CD4-positive, alpha-beta T cell (primary cell): ENCODE measurements around the gene MAN1C1. TPM values are rescaled to one million over a fixed set of nuclear protein-coding genes. Genes with fewer than 3 reads are reported as not detected.
A peak's percentile ranks its signal among the peaks of the same experiment; 100 is the strongest.

Experiments
- ATAC-seq: fragments of 200-7000 bp; cut with Tn5 transposase; one replicate; pipeline ENCODE4 v1.10.0; 2022; ENCODE audit warnings: mild to moderate bottlenecking; ENCODE audit not compliant: poor library complexity
- CTCF ChIA-PET: fragments of 350-600 bp; sonication (Branson Sonifier 250); formaldehyde crosslinking; loops from one replicate; lab custom pipeline; 2021; ENCODE audit warnings: antibody characterized with exemption, inconsistent platforms; lab: Charles Lee
- POLR2A ChIA-PET: fragments of 350-600 bp; sonication (Branson Sonifier 250); formaldehyde crosslinking; loops from one replicate; lab custom pipeline; 2021; ENCODE audit warnings: antibody characterized with exemption, inconsistent platforms; lab: Charles Lee
- DNase-seq, 14 experiments: peaks; one replicate each; pipeline ENCODE4 v3.0.0-alpha.2; 2013 to 2020; ENCODE audit warnings: mixed read lengths in 2 of 14
- H3K27ac ChIP-seq, 2 donors: one replicate each; pipeline versions ENCODE4 v1.5.1 to v1.7.0; 2013; ENCODE audit warnings: low read length in 2 of 2, low read depth in 1 of 2, mild to moderate bottlenecking in 1 of 2
- H3K27me3 ChIP-seq, 2 experiments: 1 replicate in 1 of 2; 2 replicates in 1 of 2; pipeline versions ENCODE4 v1.6.1 to v1.7.0; 2013; ENCODE audit warnings: low read length in 2 of 2, control low read depth in 1 of 2, mild to moderate bottlenecking in 1 of 2, moderate library complexity in 1 of 2; ENCODE audit not compliant: insufficient read depth in 2 of 2, control insufficient read depth in 1 of 2
- H3K36me3 ChIP-seq: one replicate; pipeline ENCODE4 v1.6.1; 2013; ENCODE audit warnings: low read length, control low read depth; ENCODE audit not compliant: insufficient read depth
- H3K4me1 ChIP-seq: one replicate; pipeline ENCODE4 v1.6.1; 2013; ENCODE audit warnings: low read length, control low read depth; ENCODE audit not compliant: insufficient read depth
- H3K4me3 ChIP-seq: one replicate; pipeline ENCODE4 v1.5.1; 2013; ENCODE audit warnings: mild to moderate bottlenecking, low read length, moderate library complexity
- H3K9me3 ChIP-seq, 2 experiments: 1 replicate in 1 of 2; 2 replicates in 1 of 2; pipeline versions ENCODE4 v1.6.1 to v1.7.0; 2013; ENCODE audit warnings: low read length in 2 of 2, mild to moderate bottlenecking in 2 of 2, control low read depth in 1 of 2, moderate library complexity in 1 of 2; ENCODE audit not compliant: control insufficient read depth in 1 of 2, insufficient read depth in 1 of 2
- H3K27ac Mint-ChIP-seq: one replicate; pipeline ENCODE4 v1.8.0; 2020; ENCODE audit warnings: mixed read lengths
- H3K27me3 Mint-ChIP-seq: one replicate; pipeline ENCODE4 v1.8.0; 2021; ENCODE audit warnings: mixed read lengths
- H3K36me3 Mint-ChIP-seq: one replicate; pipeline ENCODE4 v1.8.0; 2021; ENCODE audit warnings: low read depth, mixed read lengths
- H3K4me1 Mint-ChIP-seq: one replicate; pipeline ENCODE4 v1.8.0; 2021; ENCODE audit warnings: low read depth, mixed read lengths
- H3K4me3 Mint-ChIP-seq: one replicate; pipeline ENCODE4 v1.8.0; 2020; ENCODE audit warnings: mild to moderate bottlenecking, mixed read lengths
- H3K9me3 Mint-ChIP-seq: one replicate; pipeline ENCODE4 v1.8.0; 2020; ENCODE audit warnings: mixed read lengths
- intact Hi-C, 2 experiments: fragments of 100-400 bp; cut with DNase I in 1 of 2; cut with micrococcal nuclease in 1 of 2; formaldehyde crosslinking; loops; one replicate each; pipeline versions ENCODE4 v1.15.1 to v1.9.0; 2023 to 2025; cut with DNase I, micrococcal nuclease
- total RNA-seq, 174 experiments: library from RNA in 2 of 174; stranded (reverse) in 2 of 174; gene quantifications; one replicate each; pipeline ENCODE4 v1.2.3 and lab custom pipeline; 2021 to 2026
- TF ChIP-seq, protein P1 (sequence below): fragments of 200-600 bp; IDR thresholded peaks from one replicate; pipeline ENCODE4 v1.8.0; 2022; ENCODE audit warnings: antibody characterized with exemption, mild to moderate bottlenecking

MAN1C1 gene
- total RNA-seq, 2 experiments from 2014 or later, result 44.4 to 46.9 TPM

DNA sequence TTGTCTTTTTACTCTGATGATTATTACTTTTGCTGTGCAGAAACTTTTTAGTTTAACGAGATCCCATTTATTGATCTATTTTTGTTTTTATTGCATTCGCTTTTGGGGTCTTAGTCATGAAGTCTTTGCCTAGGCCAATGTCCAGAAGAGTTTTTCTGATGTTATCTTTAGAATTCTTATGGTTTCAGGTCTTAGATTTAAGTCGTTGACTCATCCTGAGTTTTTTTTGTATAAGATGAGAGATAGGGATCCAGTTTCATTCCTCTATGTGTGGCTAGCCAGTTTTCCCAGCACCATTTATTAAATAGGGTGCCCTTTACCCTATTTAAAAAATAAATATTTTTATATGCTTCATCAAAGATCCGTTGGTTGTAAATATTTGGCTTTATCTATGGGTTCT is 13.2 kb downstream of the MAN1C1 start:
- Mint-ChIP-seq H3K4me3 (peak overlapping the region; percentile 52), H3K27me3 (no peaks in the 10 kb centered on the region), H3K9me3 (peaks cover 2% of the 10 kb centered on the region), H3K36me3 (peaks cover 58% of the 10 kb centered on the region), H3K4me1 (peaks cover 92% of the 10 kb centered on the region), H3K27ac (peak overlapping the region; percentile 88)
- TF ChIP-seq, protein P1, sequence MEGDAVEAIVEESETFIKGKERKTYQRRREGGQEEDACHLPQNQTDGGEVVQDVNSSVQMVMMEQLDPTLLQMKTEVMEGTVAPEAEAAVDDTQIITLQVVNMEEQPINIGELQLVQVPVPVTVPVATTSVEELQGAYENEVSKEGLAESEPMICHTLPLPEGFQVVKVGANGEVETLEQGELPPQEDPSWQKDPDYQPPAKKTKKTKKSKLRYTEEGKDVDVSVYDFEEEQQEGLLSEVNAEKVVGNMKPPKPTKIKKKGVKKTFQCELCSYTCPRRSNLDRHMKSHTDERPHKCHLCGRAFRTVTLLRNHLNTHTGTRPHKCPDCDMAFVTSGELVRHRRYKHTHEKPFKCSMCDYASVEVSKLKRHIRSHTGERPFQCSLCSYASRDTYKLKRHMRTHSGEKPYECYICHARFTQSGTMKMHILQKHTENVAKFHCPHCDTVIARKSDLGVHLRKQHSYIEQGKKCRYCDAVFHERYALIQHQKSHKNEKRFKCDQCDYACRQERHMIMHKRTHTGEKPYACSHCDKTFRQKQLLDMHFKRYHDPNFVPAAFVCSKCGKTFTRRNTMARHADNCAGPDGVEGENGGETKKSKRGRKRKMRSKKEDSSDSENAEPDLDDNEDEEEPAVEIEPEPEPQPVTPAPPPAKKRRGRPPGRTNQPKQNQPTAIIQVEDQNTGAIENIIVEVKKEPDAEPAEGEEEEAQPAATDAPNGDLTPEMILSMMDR, result no peak
- POLR2A ChIA-PET, result interaction anchor here (2.7 kb wide), 1 partner anchor 47 kb away, joined by 20 read pairs; no protein-coding TSS in a partner anchor
- DNase-seq (no peak), ATAC-seq (no peak)
- Histone ChIP-seq H3K4me1 (peaks cover 25% of the 10 kb centered on the region), H3K36me3 (peaks cover 6% of the 10 kb centered on the region), H3K9me3 (no peaks in the 10 kb centered on the region), H3K4me3 (no peak overlapping the region), H3K27me3 (no peaks in the 10 kb centered on the region), H3K27ac (no peak overlapping the region)
- CTCF ChIA-PET, result interaction anchor here (1.1 kb wide), 1 partner anchor 11 kb away, joined by 3 read pairs; no protein-coding TSS in a partner anchor
- intact Hi-C loops, result loop anchor here in 1 of 2 experiments (1.0 kb wide), 1 partner anchor 8 kb away; no protein-coding TSS in a partner anchor

DNA sequence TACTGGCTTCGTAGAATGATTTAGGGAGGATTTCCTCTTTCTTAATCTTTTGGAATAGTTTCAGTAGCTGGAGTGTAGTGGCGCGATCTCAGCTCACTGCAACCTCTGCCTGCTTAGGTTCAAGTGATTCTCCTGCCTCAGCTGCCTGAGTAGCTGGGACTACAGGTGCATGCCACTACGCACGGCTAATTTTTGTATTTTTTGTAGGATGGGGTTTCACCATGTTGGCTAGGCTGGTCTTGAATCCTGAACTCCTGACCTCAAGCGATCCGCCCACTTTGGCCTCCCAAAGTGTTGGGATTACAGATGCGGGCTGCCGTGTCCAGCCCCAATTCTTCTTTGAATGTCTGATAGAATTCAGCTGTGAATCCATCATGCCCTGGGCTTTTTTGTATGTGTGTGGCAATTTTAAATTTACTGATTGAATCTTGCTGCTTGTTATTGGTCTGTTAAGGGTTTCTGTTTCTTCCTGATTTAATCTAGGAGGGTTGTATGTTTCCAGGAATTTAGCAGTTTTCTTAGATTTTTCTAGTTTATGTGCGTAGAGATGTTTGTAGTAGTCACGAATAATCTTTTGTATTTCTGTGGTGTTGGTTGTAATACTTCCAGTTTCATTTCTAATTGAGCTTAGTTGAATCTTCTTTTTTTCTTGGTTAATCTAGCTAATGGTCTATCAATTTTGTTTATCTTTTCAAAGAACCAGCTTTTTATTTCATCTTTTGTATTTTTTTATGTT is 15.3 kb downstream of the MAN1C1 start:
- H3K4me1 Mint-ChIP-seq, result peaks cover 86% of the 10 kb centered on the region
- H3K27ac ChIP-seq, result peak overlapping the region; percentile 57 to 63
- ChIA-PET POLR2A (interaction anchor here (0.6 to 2.7 kb wide), 17 partner anchors 9 to 162 kb away, joined by 3 to 33 read pairs (median 4); partner anchors contain the start of gene LDLRAP1), CTCF (interaction anchor here (0.6 to 2.7 kb wide), 11 partner anchors 9 to 366 kb away, joined by 3 to 23 read pairs (median 5); partner anchors contain the start of gene PAFAH2)
- intact Hi-C loops, result loop anchor here in 1 of 2 experiments (1.0 kb wide), 1 partner anchor 10 kb away; no protein-coding TSS in a partner anchor
- H3K27ac Mint-ChIP-seq, result peak overlapping the region; percentile 88
- DNase-seq (peak in 1 of 14 experiments; percentile 38), ATAC-seq (peak; percentile 16)
- TF ChIP-seq, protein P1, result no peak
- no peaks in the 10 kb centered on the region for H3K36me3 ChIP-seq
- peak overlapping the region; percentile 87 for H3K4me3 Mint-ChIP-seq
- H3K9me3 ChIP-seq, result no peaks in the 10 kb centered on the region
- H3K4me3 ChIP-seq, result peak overlapping the region; percentile 46
- H3K27me3 Mint-ChIP-seq, result no peaks in the 10 kb centered on the region
- no peaks in the 10 kb centered on the region for H3K27me3 ChIP-seq
- H3K9me3 Mint-ChIP-seq, result no peaks in the 10 kb centered on the region
- H3K36me3 Mint-ChIP-seq, result peaks cover 56% of the 10 kb centered on the region
- peaks cover 26% of the 10 kb centered on the region for H3K4me1 ChIP-seq

DNA sequence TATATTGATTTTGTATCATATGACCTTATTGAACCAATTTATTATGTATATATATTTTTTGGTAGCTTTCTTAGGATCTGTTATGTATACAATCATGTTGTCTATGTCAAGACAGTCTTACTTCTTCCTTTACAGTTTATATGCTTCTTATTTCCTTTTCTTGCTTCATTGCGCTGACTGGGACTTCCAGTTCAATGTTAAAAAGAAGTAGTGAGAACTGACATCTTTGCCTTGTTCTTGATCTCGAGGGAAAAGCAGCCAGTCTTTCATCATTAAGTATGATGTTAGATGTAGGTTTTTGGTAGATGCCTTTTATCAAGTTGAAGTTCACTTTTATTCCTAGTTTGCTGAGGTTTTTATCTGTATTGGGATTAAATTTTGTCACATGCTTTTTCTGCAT is 17.5 kb downstream of the MAN1C1 start:
- CTCF ChIA-PET, result interaction anchor here (1.4 kb wide), 1 partner anchor 15 kb away, joined by 3 read pairs; no protein-coding TSS in a partner anchor
- ATAC-seq (no peak), DNase-seq (no peak)
- Histone ChIP-seq H3K36me3 (no peaks in the 10 kb centered on the region), H3K27me3 (no peaks in the 10 kb centered on the region), H3K4me3 (no peak overlapping the region), H3K4me1 (peaks cover 20% of the 10 kb centered on the region), H3K27ac (no peak overlapping the region), H3K9me3 (peaks cover 0 to 4% of the 10 kb centered on the region in 2 experiments)
- POLR2A ChIA-PET, result interaction anchor here (0.8 to 1.2 kb wide), 2 partner anchors 8 to 141 kb away, joined by 3 to 6 read pairs; no protein-coding TSS in a partner anchor
- Mint-ChIP-seq H3K4me1 (peaks cover 81% of the 10 kb centered on the region), H3K27me3 (no peaks in the 10 kb centered on the region), H3K4me3 (peak overlapping the region; percentile 87), H3K27ac (peak overlapping the region; percentile 88), H3K9me3 (peaks cover 8% of the 10 kb centered on the region), H3K36me3 (peaks cover 64% of the 10 kb centered on the region)
- intact Hi-C loops, result no loop called here
- TF ChIP-seq, protein P1, result no peak
